HCEC 1CT (cell line): ENCODE measurements around the gene PTPRN2.
"Not testable (repeated sequence)": the region's sequence is repeated elsewhere in the genome, so short reads cannot be mapped to it uniquely, and the experiment has no call there.

ENCODE experiments used
- DNase-seq: peaks from one replicate; pipeline ENCODE4 v3.0.0-alpha.2; 2017

The PTPRN2 gene

DNA sequence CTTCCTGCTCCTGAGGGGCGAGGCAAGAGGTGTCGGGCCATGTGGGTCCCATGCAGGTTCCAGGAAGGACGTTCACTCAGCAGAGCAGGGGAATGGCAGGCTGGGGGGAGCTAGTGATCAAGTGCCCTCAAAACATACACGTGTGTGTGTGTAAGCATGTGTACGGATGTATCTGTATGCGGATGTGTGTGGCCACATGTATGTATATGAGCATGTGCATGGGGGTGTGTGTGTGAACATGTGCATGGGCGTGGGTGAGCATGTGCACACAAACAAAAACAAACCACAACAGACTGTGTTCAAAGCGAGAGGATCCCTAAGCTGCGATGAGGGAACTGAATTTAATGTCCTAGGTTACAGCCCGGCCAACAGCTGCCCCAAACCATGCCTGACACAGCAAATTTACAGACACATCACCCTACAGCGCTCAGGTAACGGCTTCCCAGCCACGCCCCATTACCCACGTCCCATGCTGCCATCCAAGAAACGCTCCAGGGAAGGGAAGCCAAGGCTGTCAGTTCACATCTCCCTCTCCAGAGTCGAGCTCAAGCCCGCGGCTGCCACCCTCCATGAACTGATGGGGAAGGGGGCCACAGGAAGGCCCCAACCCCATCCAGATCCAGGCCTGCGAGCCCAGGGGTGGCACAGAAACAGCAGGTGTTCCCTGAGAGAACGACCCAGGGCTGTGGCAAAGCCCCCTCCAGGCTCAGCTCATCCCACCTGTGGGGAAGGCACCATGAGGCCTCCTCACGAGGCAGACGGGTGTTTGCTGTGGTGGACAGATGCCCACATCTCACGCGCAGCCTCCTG is 56.6 kb downstream of the PTPRN2 start:
- DNase-seq: no peak

DNA sequence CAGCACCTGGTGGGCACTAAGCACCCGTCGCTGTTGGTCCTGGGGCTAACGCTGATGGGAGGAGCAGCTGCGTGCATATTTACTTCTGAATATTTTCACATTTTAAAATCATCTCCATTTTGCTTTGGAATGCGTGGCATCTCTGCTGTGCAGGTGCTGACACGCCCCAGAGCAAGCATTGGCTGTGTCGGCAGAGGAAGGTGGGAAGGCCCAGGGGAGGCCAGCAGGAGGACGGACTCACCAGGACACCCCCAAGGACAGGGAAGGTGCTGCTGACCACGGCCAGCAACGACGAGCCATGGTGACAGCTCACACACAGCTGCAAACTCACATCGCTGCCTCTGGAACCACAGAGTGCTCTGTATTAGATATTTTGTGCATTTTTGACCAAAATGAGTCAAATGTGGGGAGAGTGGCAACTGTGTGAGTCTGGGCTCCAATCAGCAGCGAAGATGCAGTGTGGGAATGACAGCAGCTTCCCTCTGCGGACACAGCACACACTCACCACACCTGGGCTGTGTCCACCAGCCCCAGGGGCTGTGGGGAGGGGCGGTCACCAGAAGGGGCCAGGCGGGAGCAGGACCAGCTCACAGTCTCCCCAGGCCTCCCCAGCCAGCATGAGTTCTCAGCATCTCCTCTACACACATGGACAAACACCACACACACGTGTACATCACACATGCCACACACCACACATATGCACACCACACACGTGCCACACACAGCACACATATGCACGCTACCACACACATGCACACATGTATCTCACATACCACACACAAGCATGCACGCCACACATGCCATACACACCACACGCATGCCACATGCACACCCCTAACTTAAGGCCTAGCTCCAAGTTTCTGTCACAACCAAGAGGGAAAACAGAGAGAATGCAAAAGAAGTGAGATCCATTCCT is 58.2 kb downstream of the PTPRN2 start:
- no peak for DNase-seq

DNA sequence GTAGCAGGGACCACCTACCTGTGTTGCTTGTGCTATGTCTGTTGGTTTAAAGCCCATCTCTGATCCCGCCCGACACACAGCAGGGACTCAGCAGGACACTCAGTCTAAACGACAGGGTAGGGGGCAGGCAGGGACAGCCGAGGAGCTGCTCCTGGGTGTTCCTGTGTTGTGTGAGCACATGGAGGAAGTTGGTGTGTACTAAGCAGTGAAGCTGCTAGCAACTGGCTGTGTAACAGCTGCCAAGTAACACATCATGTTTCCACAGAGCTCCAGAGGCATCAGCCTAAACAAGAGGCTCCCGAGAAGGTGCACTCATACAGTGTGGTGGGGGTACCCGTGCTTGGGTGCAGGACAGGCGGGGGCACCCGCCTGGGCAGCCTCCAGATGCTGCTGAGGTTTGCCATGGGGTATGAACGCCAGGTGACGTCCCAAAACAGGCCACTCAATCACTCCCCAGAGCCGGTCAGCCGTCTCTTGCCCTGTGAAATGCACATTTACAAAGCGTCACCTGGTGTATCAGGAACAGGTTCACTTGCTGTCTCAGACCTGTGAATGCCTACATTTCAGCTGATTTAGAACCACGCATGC is 59.6 kb downstream of the PTPRN2 start:
- DNase-seq: no peak

DNA sequence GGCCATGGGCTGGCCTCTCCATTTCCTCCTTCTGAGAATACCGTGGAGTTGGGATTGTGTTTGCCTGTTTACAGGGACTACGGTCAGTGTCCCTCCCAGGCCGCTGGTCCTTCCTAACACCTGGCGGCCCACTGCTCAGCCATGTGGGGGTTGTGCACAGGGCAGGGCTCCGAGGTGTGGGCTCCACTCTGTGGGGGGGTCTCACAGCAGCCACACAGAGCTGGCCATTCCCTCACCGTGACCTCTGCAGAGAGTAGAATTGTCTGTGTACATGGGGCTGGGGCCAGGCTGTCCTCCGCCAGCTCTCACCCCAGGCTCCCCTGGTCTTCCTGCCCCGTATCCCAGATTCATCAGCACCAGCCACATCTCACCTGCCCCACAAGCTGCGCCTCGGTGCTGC is 60.1 kb downstream of the PTPRN2 start:
- no peak for DNase-seq

DNA sequence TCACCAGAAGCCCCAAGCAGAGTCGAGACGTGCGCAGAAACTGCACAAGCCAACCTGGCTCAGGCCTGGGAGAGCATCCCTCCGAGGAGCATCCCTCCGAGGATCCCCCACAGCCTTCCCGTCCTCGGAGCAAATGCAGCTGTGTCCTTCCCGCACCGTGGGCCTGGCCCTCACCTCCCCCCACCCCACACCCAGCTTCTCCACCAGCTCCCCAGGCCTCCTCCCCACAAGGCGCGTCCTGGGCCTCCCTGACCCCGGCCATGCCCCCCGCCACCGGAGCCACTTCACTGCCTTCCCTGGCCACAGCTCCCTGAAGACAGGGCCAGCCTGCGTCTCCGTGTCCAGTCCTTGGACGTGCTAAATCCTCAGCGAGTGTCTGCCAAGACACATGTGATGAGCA is 60.6 kb downstream of the PTPRN2 start:
- no peak for DNase-seq

DNA sequence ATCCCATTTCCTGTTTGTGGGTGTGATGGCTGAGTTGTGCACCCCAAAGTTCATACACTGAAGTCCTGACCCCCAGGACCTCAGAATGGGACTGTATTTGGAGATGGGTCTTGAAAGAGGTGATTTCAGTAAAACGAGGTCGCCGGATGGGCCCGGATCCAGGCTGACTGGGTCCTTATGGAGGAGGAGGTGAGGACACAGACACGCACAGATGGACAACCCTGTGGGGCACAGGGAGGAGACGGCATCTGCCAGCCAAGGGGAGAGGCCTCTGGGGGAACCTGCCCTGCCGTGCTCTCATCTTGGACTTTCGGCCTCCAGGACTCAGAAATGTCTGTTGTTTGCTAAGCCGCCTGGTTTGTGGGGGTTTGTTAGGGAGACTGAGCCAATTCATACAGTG is 61.1 kb downstream of the PTPRN2 start:
- no peak for DNase-seq

DNA sequence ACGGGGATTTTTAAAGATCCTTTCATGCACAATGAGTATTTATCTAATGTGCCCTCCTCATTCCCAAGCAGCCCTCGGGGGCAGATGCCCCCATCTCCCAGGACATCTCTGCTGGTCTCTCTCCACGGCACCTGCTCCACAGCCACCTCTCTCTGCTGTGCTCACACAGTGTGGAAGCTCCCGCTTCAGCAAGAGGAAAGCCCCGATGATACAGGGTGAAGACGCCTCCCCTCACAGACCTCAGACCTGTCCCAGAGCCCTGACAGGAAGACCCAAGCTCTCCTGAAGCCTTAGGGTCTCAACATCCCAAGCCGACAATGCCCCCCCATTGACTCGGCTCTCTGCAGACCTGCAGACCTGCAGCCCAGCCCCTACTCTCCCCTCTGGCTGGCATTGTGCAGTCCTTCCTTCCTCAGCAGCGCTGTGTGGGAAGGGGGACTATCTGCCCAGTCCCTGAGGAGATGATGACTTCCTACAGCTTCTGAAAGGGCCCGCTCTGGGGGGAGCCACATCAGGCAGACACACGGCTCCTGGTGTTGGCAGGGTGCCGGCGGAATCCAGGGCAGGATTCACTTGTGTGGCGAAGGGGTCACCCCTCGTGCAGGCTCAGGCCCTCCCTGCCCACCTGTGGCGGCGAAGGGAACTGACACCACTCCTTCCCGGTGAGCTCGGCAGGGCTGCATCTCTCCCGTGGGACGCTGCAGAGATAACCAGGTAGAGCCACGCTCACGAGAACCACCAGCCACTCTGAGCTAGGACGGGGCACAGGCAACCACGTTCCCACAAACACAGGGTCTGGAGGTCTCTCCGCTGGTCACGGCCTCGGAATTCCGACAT is 61.8 kb downstream of the PTPRN2 start:
- DNase-seq: no peak

DNA sequence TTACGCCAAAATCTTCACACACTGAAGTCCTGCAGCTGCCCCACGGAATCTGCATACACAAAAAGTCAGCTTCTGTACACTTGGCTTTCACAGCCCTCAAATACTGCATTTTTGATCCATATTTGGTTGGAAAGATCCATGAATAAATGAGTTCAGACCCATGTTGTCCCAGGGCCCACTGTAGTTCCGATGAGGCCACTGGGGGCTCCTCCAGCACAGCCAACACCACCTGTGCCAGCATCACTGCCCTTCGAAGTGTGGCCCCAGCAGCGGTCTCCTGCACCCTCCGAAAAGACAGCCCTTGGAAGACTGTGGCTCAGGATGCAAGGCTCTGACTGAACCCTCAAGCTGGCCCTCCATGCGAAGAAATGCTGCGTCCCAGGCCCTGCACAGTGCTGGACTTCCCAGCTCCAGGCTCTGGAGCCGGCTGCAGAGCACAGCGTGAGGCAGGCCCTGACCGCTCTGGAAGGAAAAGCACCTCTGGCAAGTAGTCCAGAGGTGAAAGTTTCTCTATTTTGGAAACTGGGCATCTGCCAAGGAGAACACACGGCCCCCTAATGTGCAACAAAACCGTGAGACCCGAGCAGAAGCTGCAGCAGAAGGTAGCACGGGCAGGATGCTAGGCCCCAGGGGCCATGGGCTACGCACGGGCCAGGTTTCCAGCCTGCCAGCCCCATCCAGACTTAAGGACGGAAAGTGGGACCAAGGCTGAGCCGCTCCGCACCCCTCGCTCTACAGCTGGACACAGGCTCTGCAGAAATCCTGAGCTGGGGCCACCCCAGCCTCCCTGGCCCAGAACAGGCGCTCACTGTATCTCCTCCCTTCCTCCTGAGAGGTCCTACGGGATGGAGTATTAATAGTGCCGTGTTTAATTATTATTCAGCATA is 62.6 kb downstream of the PTPRN2 start:
- no peak for DNase-seq

DNA sequence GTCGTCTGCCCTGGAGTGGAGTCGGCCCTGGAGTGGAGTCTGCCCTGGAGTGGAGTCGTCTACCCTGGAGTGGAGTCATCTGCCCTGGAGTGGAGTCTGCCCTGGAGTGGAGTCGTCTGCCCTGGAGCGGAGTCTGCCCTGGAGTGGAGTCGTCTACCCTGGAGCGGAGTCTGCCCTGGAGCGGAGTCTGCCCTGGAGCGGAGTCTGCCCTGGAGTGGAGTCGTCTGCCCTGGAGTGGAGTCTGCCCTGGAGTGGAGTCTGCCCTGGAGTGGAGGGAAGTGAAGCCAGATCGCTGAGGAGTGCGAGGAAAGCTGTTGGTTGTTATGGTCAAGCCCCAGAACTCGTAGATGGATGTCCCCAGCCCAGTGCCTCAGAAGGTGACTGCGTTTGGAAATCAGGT is 63.3 kb downstream of the PTPRN2 start:
- DNase-seq: not testable (repeated sequence)

DNA sequence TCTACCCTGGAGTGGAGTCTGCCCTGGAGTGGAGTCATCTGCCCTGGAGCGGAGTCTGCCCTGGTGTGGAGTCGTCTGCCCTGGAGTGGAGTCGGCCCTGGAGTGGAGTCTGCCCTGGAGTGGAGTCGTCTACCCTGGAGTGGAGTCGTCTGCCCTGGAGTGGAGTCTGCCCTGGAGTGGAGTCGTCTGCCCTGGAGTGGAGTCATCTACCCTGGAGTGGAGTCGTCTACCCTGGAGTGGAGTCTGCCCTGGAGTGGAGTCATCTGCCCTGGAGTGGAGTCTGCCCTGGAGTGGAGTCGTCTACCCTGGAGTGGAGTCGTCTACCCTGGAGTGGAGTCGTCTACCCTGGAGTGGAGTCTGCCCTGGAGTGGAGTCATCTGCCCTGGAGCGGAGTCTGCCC is 63.7 kb downstream of the PTPRN2 start:
- DNase-seq: not testable (repeated sequence)

DNA sequence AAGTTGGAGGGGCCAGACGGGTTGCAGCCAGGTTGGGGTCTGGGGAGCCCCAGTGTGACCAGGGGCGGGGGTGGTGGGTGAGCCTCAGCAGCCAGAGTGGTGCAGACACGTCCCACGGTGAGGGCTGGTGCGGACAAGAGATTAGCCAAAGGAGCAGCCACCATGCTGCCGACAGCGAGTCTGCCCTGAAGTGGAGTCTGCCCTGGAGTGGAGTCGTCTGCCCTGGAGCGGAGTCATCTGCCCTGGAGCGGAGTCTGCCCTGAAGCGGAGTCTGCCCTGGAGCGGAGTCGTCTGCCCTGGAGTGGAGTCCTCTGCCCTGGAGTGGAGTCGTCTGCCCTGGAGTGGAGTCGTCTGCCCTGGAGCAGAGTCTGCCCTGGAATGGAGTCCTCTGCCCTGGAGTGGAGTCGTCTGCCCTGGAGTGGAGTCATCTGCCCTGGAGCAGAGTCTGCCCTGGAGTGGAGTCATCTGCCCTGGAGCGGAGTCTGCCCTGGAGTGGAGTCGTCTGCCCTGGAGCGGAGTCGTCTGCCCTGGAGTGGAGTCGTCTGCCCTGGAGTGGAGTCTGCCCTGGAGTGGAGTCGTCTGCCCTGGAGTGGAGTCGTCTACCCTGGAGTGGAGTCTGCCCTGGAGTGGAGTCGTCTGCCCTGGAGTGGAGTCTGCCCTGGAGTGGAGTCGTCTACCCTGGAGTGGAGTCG is 64.3 kb downstream of the PTPRN2 start:
- DNase-seq: not testable (repeated sequence)

DNA sequence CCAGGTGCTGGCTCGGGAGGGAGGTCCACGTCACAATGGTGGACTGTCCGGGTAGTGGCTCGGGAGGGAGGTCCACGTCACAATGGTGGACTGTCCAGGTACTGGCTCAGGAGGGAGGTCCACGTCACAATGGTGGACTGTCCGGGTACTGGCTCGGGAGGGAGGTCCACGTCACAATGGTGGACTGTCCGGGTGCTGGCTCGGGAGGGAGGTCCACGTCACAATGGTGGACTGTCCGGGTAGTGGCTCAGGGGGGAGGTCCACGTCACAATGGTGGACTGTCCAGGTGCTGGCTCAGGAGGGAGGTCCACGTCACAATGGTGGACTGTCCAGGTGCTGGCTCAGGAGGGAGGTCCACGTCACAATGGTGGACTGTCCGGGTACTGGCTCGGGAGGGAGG is 65.8 kb downstream of the PTPRN2 start:
- not testable (repeated sequence) for DNase-seq

DNA sequence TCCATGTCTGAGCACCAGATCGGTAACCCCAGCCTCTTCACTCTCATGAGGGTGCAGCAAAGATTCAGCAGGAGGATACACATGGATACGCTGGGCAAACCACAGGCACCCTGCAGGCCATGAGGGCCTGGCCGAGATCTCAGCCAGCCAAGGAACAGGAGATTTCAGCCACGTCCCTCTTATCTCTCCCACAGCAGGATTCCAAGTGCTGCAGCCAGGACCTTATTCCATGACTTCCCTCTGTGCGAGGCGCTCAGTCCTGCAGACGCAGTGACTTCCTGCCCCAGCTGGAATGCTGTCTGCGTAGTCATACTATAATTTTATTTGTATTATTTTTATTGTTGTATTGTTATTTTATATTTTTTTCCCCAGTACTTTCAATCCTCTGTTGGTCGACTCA is 66.8 kb downstream of the PTPRN2 start:
- no peak for DNase-seq

DNA sequence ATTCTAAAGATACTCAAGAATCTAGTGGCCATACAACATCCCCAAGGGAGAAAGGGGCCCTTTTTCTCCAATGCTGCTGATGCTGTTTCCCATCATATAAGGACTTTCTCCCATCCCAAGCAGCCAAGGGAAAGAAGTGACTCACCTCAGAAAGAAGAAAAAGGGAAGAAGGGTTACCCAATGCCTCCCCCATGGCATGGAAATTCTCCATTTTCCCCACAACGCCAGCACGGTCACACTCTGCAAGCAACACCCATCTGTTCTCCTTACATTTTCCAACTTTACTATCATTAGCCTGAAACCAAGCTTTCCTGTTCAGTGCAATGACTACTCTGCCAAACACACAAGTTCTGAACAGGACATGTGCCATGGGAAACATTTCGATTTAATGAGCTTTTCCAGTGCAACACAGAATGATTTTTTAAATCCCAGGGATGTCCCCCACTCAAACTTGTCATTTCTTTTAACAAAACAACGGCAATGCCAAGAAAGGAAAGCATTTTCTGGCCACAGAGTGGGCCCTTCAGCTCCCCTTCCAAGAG is 67.9 kb downstream of the PTPRN2 start:
- no peak for DNase-seq

DNA sequence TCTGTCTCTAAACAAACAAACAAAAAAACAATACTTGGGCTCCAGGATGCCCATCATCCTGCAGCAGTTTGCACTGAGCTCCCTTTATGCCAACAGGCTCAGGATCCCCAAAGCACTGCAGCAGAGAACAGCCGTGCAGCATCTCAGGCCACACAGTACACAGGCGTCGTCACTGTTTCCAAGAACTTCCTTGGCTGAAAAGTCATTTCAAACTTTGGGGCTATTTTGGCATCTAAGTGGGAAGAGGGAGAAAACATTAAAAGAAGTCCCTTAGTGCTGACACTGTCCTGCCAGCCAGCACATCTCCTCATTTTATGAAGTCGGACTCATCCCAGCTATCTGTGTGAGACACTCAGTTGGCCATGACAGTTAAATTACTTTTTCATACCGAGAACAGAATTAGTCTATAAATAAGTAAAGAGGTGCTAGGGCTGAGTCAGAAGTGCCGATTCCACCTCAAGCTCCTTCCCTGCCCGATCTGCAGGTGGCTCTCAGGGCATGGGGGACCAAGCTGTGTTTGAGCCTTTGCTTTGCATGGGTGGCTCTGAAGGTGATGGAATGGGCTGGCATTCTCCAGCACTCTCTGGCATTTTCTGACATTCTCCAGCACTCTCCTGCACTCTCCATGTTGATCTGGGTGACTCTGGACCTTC is 68.5 kb downstream of the PTPRN2 start:
- no peak for DNase-seq

DNA sequence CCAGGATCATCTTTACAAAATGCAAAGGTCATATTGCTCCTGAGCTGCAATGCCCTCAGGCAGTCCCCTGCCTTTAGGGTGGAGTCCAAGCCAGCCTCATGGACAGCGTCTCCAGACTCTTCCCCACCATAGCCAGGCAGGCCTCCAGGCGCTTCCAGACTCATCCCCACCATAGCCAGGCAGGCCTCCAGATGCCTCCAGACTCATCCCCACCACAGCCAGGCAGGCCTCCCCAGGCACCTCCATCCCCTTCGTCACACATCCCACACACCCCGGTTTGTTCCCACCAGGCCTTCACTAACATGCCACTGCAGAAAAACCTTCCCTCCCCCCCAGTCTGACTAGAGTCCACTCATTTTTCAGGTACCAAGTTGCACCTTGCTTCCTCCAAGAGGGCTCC is 70.1 kb downstream of the PTPRN2 start:
- no peak for DNase-seq

DNA sequence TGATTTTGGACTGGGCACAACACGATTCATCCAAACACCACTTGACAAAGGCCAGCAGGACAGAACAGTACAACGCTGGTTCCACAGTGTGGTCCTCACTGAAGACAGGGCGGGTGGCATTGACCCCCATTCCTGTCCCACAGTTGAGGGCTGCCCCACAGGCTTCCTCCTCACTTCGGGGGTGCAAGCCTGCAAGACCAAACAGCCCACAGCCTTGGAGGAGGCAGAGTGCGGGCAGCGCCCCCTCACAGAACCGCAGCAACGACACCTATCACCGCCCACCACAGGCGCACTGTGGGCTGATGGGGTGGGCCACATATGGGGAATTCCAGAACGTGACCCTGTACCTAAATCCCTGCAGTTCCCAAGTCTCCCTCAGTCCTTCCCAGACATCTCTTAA is 70.6 kb downstream of the PTPRN2 start:
- no peak for DNase-seq

DNA sequence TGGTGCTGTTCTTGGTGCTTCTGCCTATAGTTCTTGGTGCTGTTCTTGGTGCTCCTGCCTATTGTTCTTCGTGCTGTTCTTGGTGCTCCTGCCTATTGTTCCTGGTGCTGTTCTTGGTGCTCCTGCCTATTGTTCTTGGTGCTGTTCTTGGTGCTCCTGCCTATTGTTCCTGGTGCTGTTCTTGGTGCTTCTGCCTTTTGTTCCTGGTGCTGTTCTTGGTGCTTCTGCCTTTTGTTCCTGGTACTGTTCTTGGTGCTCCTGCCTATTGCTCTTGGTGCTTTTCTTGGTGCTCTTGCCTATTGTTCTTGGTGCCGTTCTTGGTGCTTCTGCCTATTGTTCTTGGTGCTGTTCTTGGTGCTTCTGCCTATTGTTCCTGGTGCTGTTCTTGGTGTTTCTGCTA is 71.1 kb downstream of the PTPRN2 start:
- no peak for DNase-seq

DNA sequence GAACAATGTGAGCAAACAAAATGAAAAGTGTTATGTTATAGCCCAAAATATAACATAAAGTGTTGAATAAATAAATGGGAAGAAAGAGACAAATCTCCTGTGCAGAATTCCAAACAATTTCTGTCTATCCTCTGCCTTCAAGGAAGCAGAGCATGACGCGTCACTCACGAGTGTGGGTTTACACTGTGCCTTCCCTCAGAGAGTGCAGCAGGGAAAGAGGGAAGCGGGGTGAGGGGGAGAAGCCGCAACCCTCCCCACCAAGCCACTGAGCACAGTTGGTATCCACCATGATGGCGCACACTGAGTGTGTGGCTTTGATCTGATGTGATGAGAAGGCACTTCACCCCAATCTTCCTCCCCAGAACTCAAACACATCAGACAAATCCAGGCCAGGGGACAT is 74.8 kb downstream of the PTPRN2 start:
- DNase-seq: no peak

DNA sequence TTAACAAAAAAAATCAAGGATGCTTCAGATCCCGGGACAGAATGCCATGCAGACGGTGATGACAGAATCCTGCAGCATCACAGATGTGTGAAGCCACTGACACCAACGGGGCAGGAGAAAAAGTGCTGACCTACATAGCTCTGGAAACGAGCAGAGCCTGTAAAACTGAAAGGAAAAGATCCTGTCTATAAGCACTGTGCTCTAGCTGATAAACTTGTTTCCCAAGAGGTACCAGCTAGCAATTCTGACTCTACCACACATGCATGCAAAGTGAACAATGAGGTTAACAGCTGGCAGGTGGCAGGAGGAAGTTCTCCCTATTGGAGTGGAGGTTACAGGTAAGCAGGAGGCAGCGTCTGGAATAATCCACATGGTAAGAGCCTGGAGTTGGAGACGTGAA is 75.6 kb downstream of the PTPRN2 start:
- no peak for DNase-seq
